CD4-positive, CD25-positive, alpha-beta regulatory T cell (primary cell): ENCODE results near the gene GPR146. TPM values are rescaled to one million over a fixed set of nuclear protein-coding genes. Genes with fewer than 3 reads are reported as not detected.
"Not testable (repeated sequence)": the region's sequence is repeated elsewhere in the genome, so short reads cannot be mapped to it uniquely, and the experiment has no call there.

ENCODE experiments used
- ATAC-seq, 2 donors: fragments of 150-1000 bp; cut with Tn5 transposase; one replicate each; pipeline ENCODE4 v1.10.0; 2021; ENCODE audit warnings: low read depth in 2 of 2, moderate number of reproducible peaks in 2 of 2, moderate library complexity in 1 of 2
- DNase-seq, 3 donors: peaks; one replicate each; pipeline versions ENCODE4 v3.0.0 to v3.0.0-alpha.2; 2012 to 2022; ENCODE audit warnings: mixed read lengths in 1 of 3
- H3K27ac ChIP-seq: one replicate; pipeline ENCODE4 v1.7.0; 2013; ENCODE audit warnings: mild to moderate bottlenecking, low read length; ENCODE audit not compliant: insufficient read depth, poor library complexity, severe bottlenecking
- H3K27me3 ChIP-seq: one replicate; pipeline ENCODE4 v1.7.0; 2013; ENCODE audit warnings: low read length; ENCODE audit not compliant: control insufficient read depth, insufficient read depth
- H3K36me3 ChIP-seq: one replicate; pipeline ENCODE4 v1.7.0; 2013; ENCODE audit warnings: mild to moderate bottlenecking, low read length, moderate library complexity; ENCODE audit not compliant: control insufficient read depth, insufficient read depth
- H3K4me1 ChIP-seq: 2 replicates; pipeline ENCODE4 v1.7.0; 2013; ENCODE audit warnings: mild to moderate bottlenecking, low read length; ENCODE audit not compliant: insufficient read depth, control insufficient read depth, poor library complexity, severe bottlenecking
- H3K4me3 ChIP-seq: one replicate; pipeline ENCODE4 v1.7.0; 2013; ENCODE audit warnings: low read depth, mild to moderate bottlenecking, low read length, moderate library complexity
- H3K9me3 ChIP-seq, 2 experiments: 1 replicate in 1 of 2; 2 replicates in 1 of 2; pipeline ENCODE4 v1.7.0; 2013; ENCODE audit warnings: low read length in 2 of 2, mild to moderate bottlenecking in 1 of 2, moderate library complexity in 1 of 2; ENCODE audit not compliant: control insufficient read depth in 2 of 2
- H3K27ac Mint-ChIP-seq, 3 donors: one replicate each; pipeline ENCODE4 v1.8.0; 2020 to 2022; ENCODE audit warnings: mild to moderate bottlenecking in 3 of 3, mixed read lengths in 3 of 3, moderate library complexity in 2 of 3
- H3K27me3 Mint-ChIP-seq: one replicate; pipeline ENCODE4 v1.8.0; 2022; ENCODE audit warnings: mild to moderate bottlenecking, mixed read lengths
- H3K36me3 Mint-ChIP-seq: one replicate; pipeline ENCODE4 v1.8.0; 2020; ENCODE audit warnings: mixed read lengths
- H3K4me1 Mint-ChIP-seq, 4 donors: one replicate each; pipeline ENCODE4 v1.8.0; 2020 to 2022; ENCODE audit warnings: mixed read lengths in 4 of 4, mild to moderate bottlenecking in 1 of 4
- H3K4me3 Mint-ChIP-seq, 4 donors: one replicate each; pipeline ENCODE4 v1.8.0; 2020 to 2022; ENCODE audit warnings: mild to moderate bottlenecking in 4 of 4, mixed read lengths in 4 of 4, moderate library complexity in 3 of 4
- H3K9me3 Mint-ChIP-seq, 7 donors: one replicate each; pipeline ENCODE4 v1.8.0; 2020 to 2022; ENCODE audit warnings: mixed read lengths in 7 of 7, mild to moderate bottlenecking in 3 of 7, moderate library complexity in 2 of 7
- polyA plus RNA-seq, 4 donors: library from polyadenylated mRNA; unstranded; fragments of 300-500 nt; fragmentation: Illumina TruSeq; gene quantifications; one replicate each; pipeline ENCODE4 v1.2.3, GENCODE V29; 2021
- total RNA-seq: library from RNA; stranded (reverse); gene quantifications from one replicate; pipeline ENCODE4 v1.2.3, GENCODE V29; 2022

GPR146 gene
- total and polyA plus RNA-seq, 5 donors from 2014 or later, result 14.1 to 26.4 (median 21.3) TPM

DNA sequence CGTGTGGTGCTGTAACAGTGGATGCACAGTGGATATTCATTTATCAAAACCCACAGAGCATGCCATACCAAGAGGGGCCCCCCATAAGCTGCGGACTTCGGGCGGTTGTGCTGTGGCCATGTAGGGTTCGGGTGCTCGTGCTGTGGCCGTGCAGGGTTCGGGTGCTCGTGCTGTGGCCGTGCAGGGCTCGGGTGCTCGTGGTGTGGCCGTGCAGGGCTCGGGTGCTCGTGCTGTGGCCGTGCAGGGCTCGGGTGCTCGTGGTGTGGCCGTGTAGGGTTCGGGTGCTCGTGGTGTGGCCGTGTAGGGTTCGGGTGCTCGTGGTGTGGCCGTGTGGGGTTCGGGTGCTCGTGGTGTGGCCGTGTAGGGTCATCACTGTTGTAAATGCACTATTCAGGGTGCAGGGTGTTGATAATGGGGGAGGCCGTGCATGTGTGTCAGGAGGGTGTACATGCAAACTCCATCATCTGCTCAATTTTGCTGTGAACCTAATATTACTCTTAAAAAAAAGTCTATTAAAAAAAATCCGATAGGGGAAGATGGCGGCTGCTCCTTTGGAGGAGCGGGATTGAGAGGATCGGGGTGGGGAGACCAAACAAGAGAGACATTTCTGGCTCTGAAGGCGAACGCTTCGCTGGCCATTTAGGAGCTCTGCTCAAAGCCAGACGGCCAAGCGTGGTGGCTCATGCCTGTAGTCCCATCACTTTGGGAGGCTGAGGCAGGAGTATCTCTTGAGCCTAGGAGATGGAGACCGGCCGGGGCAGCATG is 8.0 kb upstream of the GPR146 start:
- H3K27ac Mint-ChIP-seq, H3K27ac ChIP-seq, H3K9me3 Mint-ChIP-seq, DNase-seq, H3K27me3 ChIP-seq, H3K27me3 Mint-ChIP-seq, H3K4me3 ChIP-seq, H3K9me3 ChIP-seq, ATAC-seq, H3K36me3 ChIP-seq, H3K4me3 Mint-ChIP-seq, H3K36me3 Mint-ChIP-seq: not testable (repeated sequence)
- peaks cover 18% of the 10 kb centered on the region for H3K4me1 ChIP-seq
- peaks cover 8 to 32% (median 23%) of the 10 kb centered on the region in 4 donors for H3K4me1 Mint-ChIP-seq

DNA sequence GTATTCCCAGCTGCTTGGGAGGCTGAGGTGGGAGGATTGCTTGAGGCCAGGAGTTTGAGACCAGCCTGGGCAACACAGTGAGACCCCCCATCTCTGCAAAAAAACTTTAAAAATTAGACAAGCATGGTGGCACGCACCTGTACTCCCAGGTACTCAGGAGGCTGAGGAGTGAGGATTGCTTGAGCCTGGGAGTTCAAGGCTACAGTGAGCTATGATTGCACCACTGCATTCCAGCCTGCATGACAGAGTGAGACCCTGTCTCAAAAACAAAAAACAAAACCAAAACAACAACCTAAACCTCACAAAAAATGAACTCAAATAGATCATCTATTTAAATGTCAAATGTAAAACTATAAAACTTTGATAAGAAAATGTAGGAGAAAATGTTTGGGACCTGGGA is 4.1 kb upstream of the GPR146 start:
- Mint-ChIP-seq H3K4me3 (peak overlapping the region in 1 of 4 donors; percentile 46), H3K4me1 (peaks cover 1 to 26% (median 8%) of the 10 kb centered on the region in 4 donors)
- H3K4me1 ChIP-seq, result peaks cover 18% of the 10 kb centered on the region
- ATAC-seq, H3K36me3 Mint-ChIP-seq, H3K27ac Mint-ChIP-seq, H3K36me3 ChIP-seq, H3K27me3 Mint-ChIP-seq, H3K9me3 ChIP-seq, H3K27me3 ChIP-seq, H3K9me3 Mint-ChIP-seq, H3K27ac ChIP-seq, DNase-seq, H3K4me3 ChIP-seq: not testable (repeated sequence)

DNA sequence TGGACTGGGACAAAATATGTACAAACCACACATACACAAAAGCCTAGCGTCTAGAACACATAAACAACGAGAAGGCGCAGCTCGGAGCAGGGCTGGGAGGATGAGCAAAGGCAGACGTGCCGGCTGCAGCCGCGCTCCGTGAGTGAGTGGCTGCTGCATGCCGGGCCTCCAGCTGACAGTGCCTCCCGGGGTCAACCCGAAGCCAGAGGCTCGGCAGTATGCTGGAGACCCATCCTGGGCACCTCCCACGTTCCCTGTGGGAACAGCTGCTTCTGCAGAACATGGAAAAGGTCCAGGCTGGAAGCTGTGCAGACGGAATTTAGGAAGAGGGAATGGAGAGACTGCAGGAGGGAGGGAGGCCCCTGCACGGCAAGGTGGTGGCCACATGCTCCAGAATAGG is 3.6 kb upstream of the GPR146 start:
- Histone ChIP-seq H3K4me1 (peaks cover 23% of the 10 kb centered on the region), H3K36me3 (no peaks in the 10 kb centered on the region), H3K27ac (no peak overlapping the region), H3K9me3 (no peaks in the 10 kb centered on the region), H3K27me3 (no peaks in the 10 kb centered on the region), H3K4me3 (no peak overlapping the region)
- Mint-ChIP-seq H3K4me3 (peak overlapping the region in 1 of 4 donors; percentile 46), H3K36me3 (no peaks in the 10 kb centered on the region), H3K27ac (no peak overlapping the region), H3K27me3 (no peaks in the 10 kb centered on the region), H3K9me3 (peaks cover 0 to 2% (median 0%) of the 10 kb centered on the region in 7 donors), H3K4me1 (peaks cover 7 to 29% (median 13%) of the 10 kb centered on the region in 4 donors)
- ATAC-seq (no peak), DNase-seq (no peak)

DNA sequence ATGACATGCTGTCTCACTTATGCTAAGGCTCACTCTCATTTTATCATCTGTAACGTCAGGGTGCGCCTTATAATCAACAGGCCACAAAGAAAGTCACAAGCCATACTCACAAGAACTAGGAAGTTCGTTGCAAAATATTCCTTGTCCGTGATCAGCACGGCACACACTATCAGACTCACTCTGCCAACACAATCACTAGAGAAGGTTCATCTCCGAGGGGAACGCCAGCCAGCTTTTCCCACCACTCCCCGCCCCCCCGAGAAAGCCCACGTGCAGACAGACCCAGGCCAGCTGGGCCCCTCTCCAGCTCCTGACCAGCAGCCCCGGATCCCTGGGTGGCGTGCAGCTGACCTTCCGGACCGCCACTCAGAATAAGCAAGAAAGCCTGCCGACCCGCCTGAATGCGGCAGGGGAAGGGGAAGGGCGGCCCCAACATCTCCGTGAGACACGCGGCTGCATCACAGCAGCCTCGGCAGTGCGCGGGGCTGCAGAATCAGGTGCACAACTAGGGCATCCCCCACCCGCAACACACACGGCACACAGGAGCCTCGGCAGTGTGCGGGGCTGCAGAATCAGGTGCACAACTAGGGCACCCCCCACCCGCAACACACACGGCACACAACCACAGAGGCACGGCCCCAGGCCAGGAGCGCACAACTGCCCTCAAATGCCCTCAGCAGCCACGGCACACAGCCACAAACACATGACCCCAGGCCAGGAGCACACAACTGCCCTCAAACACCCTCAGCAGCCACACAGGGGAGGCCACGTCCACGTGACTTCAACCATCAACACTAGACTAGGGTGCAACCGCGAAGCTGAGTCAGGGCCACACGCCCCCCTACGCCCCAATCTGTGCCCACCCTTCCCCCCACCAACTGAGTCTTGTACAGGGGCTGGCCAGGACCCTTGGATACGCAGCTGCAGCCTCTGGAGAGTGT is 2.5 kb upstream of the GPR146 start:
- Histone ChIP-seq H3K27ac (no peak overlapping the region), H3K36me3 (no peaks in the 10 kb centered on the region), H3K9me3 (no peaks in the 10 kb centered on the region), H3K4me1 (peaks cover 34% of the 10 kb centered on the region), H3K4me3 (no peak overlapping the region), H3K27me3 (no peaks in the 10 kb centered on the region)
- no peaks in the 10 kb centered on the region for H3K27me3 Mint-ChIP-seq
- H3K9me3 Mint-ChIP-seq, result peaks cover 0 to 2% (median 0%) of the 10 kb centered on the region in 7 donors
- H3K36me3 Mint-ChIP-seq, result no peaks in the 10 kb centered on the region
- DNase-seq, result no peak
- peaks cover 10 to 40% (median 19%) of the 10 kb centered on the region in 4 donors for H3K4me1 Mint-ChIP-seq
- peak overlapping the region in 1 of 3 donors; percentile 89 for H3K27ac Mint-ChIP-seq
- no peak for ATAC-seq
- H3K4me3 Mint-ChIP-seq, result peak overlapping the region in 3 of 4 donors; percentile 21 to 82 (median 46)

DNA sequence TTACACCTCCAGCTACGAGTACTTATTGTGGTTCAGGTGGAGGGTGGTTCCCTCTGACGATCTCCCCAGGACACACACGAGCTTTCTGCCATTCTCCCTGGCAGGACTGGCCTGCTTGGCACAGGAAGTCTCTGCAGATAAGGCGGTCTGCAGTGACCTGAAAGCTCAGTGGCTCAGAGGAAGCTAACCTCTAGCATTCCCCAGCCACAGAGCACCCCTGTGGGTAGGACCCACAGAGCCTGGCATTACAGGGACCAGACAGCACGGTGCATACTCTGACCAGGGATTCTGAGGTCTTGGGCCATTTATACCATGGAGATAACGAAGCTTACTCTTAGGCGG is 1.9 kb upstream of the GPR146 start:
- ATAC-seq, result no peak
- DNase-seq, result no peak
- H3K36me3 Mint-ChIP-seq, result no peaks in the 10 kb centered on the region
- no peaks in the 10 kb centered on the region for H3K27me3 Mint-ChIP-seq
- Histone ChIP-seq H3K27ac (no peak overlapping the region), H3K4me3 (no peak overlapping the region), H3K27me3 (no peaks in the 10 kb centered on the region), H3K4me1 (peaks cover 40% of the 10 kb centered on the region), H3K9me3 (no peaks in the 10 kb centered on the region), H3K36me3 (no peaks in the 10 kb centered on the region)
- peaks cover 0 to 2% (median 0%) of the 10 kb centered on the region in 7 donors for H3K9me3 Mint-ChIP-seq
- H3K4me1 Mint-ChIP-seq, result peaks cover 16 to 46% (median 24%) of the 10 kb centered on the region in 4 donors
- no peak overlapping the region for H3K27ac Mint-ChIP-seq
- peak overlapping the region in 3 of 4 donors; percentile 21 to 49 (median 36) for H3K4me3 Mint-ChIP-seq

DNA sequence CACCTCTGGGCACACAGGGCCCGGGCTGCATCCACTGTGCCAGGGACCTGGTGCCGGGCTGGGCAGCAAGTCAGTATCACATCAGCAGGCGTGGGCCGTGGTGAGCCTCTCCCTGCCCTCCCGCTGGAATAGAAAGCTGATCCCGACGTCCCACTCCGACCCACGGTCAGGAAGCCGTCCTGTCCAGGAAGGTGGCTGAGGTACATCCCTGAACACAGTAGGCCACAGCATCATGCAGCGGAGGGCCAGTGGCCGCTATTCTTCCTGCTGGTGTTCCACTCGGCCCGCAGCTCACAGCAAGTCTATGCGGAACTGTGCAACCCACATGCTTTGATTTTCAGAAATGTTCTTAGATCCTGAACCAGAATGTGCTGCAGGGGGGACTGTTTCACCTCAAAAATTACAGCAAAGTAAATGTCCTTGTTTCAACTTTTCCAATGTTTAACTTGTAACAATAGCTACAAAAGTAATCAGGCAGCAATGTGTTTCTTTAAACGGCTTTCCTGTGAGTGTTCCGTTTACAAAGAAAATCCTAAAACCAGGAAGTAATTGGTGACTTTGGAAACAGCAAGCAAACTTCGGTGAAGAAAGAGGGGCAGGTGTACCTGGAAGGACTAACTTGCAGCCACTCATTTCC is 676 bp upstream of the GPR146 start:
- peaks cover 52% of the 10 kb centered on the region for H3K4me1 ChIP-seq
- Mint-ChIP-seq H3K4me3 (peak overlapping the region; percentile 87 to 97 (median 88)), H3K27me3 (no peaks in the 10 kb centered on the region), H3K27ac (peak overlapping the region; percentile 64 to 85 (median 68)), H3K4me1 (peaks cover 21 to 58% (median 29%) of the 10 kb centered on the region in 4 donors), H3K9me3 (peaks cover 0 to 2% (median 0%) of the 10 kb centered on the region in 7 donors), H3K36me3 (no peaks in the 10 kb centered on the region)
- peak overlapping the region; percentile 81 for H3K4me3 ChIP-seq
- no peaks in the 10 kb centered on the region for H3K27me3 ChIP-seq
- DNase-seq (no peak), ATAC-seq (no peak)
- H3K9me3 ChIP-seq, result no peaks in the 10 kb centered on the region
- H3K36me3 ChIP-seq, result no peaks in the 10 kb centered on the region
- H3K27ac ChIP-seq, result peak overlapping the region; percentile 78
